Neural progenitor cell (in vitro differentiated cells): ENCODE data around the gene CIRBP.
A peak's percentile ranks its signal among the peaks of the same experiment; 100 is the strongest.

Source experiments
- EZH2 ChIP-seq: fragments of 200-600 bp; sonication (generic); IDR thresholded peaks from 2 replicates; pipeline ENCODE4 v1.6.1; 2017; ENCODE audit warnings: antibody characterized with exemption, mild to moderate bottlenecking, moderate library complexity
- EZH2phosphoT487 ChIP-seq: fragments of 200-600 bp; sonication (generic); IDR thresholded peaks from 2 replicates; pipeline ENCODE4 v1.6.1; 2017; ENCODE audit warnings: antibody characterized with exemption
- TF ChIP-seq, protein P1 (sequence below): fragments of 200-600 bp; sonication (generic); IDR thresholded peaks from 2 replicates; pipeline ENCODE4 v1.5.1; 2017; ENCODE audit warnings: antibody characterized with exemption, mild to moderate bottlenecking

DNA sequence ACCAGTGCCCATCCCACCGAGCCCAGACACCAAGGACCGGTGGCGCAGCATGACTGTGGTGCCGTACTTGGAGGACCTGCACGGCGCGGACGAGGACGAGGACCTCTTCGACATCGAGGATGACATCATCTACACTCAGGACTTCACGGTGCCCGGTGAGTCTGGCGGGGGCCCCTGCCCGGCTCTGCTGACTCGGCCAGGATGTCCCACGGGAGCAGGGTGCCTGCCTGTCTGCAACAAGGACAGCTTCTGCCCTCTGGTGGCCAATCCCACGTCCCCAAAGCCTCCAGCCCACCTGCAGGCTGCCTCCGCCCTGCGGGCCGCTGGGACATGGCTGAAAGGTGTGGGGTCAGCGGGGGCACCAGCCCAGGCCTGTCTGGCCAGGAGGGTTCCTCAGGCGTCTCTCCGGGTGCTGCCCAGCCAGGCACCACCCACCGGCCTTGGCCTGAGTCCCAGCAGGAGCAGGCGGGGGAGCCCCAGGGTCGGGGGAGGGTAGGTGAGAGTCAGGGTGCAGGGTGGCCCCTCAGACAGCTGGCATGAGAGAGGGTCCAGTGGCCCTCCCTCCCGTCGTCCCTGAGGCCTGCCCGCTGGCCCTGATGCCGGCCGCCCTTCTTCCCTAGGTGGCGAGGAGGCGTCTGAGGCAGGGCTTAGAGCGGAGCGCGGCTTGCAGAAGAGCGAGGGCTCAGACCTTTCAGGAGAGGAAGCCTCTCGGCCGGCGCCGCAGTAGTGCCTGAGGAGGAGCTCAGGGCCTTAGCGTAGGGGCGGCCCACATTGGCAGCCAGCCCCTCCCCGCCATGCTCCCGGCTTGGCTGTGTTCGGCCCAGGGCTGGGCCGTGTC lies 45.9 kb upstream of the CIRBP start:
- TF ChIP-seq, protein P1, sequence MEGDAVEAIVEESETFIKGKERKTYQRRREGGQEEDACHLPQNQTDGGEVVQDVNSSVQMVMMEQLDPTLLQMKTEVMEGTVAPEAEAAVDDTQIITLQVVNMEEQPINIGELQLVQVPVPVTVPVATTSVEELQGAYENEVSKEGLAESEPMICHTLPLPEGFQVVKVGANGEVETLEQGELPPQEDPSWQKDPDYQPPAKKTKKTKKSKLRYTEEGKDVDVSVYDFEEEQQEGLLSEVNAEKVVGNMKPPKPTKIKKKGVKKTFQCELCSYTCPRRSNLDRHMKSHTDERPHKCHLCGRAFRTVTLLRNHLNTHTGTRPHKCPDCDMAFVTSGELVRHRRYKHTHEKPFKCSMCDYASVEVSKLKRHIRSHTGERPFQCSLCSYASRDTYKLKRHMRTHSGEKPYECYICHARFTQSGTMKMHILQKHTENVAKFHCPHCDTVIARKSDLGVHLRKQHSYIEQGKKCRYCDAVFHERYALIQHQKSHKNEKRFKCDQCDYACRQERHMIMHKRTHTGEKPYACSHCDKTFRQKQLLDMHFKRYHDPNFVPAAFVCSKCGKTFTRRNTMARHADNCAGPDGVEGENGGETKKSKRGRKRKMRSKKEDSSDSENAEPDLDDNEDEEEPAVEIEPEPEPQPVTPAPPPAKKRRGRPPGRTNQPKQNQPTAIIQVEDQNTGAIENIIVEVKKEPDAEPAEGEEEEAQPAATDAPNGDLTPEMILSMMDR, result peak; percentile 60
- TF ChIP-seq EZH2phosphoT487 (no peak), EZH2 (no peak)
